Measurements from ENCODE around the gene TRAP1. TPM values are rescaled to one million over a fixed set of nuclear protein-coding genes. Genes with fewer than 3 reads are reported as not detected.

The TRAP1 gene
- total and polyA plus RNA-seq, 4 donors: 78.3 to 148 (median 112) TPM

DNA sequence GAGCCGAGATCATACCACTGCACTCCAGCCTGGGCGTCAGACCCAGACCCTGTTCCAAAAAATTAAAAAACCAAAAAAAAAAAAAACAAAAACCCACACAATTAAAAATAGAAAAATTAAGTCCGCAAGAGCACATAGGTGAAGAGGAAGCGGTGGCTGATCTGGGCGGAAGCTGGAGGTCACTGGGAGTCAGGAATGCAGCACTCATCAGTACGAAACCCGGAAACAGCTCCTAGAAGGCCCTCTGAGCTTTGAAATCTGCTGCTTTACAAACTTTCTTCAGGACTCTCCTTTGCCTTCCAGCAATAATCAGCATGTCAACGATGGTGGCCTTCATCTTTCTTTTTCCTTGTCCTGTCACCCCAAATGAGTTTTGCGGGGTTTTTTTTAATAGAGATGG lies 29.5 kb downstream of the TRAP1 start:
- no peak overlapping the region for H3K27ac ChIP-seq (ENCODE audit: low read depth in 1 of 2, low read length in 2 of 2)
- DNase-seq (ENCODE audit: low spot score): no peak
- H3K36me3 ChIP-seq (ENCODE audit: control insufficient read depth in 4 of 4, insufficient read depth in 3 of 4, low read depth in 1 of 4, low read length in 3 of 4): peaks cover 5 to 34% (median 16%) of the 10 kb centered on the region in 4 donors
- H3K27me3 ChIP-seq (ENCODE audit: control insufficient read depth in 4 of 4, insufficient read depth in 4 of 4, low read length in 3 of 4): no peaks in the 10 kb centered on the region
- peaks cover 2 to 6% (median 6%) of the 10 kb centered on the region in 4 donors for H3K4me1 ChIP-seq (ENCODE audit: control insufficient read depth in 4 of 4, insufficient read depth in 4 of 4, low read length in 3 of 4)
- H3K9me3 ChIP-seq (ENCODE audit: control insufficient read depth in 4 of 4, low read length in 3 of 4): no peaks in the 10 kb centered on the region
- TF ChIP-seq TAF1 (conservative IDR thresholded peaks at IDR 0.05): no peak
- no peak for TF ChIP-seq SP1 (IDR thresholded peaks at IDR 0.05)
- peak; percentile 70 for TF ChIP-seq NR2F2 (IDR thresholded peaks at IDR 0.05)
- H3K4me3 ChIP-seq (ENCODE audit: low read depth in 1 of 3, low read length in 3 of 3): no peak overlapping the region
- WGBS: 88% methylated on average over 9 of the region's 9 CpGs
- H3K9ac ChIP-seq (ENCODE audit: low read depth in 1 of 2, low read length in 2 of 2): no peak overlapping the region

DNA sequence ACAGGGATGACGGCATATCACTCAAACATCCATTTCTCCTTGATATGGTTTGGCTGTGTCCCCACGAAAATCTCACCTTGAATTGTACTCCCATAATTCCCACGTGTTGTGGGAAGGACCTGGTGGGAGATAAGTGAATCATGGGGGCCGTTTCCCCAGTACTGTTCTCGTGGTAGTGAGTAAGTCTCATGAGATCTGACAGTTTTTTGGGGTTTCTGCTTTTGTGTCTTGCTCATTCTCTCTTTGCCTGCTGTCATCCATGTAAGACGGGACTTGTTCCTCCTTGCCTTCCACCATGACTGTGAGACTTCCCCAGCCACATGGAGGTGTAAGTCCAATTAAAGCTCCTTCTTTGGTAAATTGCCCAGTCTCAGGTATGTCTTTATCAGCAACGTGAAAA lies 30.3 kb downstream of the TRAP1 start:
- no peaks in the 10 kb centered on the region for H3K9me3 ChIP-seq (ENCODE audit: control insufficient read depth in 4 of 4, low read length in 3 of 4)
- peaks cover 5 to 36% (median 16%) of the 10 kb centered on the region in 4 donors for H3K36me3 ChIP-seq (ENCODE audit: control insufficient read depth in 4 of 4, insufficient read depth in 3 of 4, low read depth in 1 of 4, low read length in 3 of 4)
- H3K4me3 ChIP-seq (ENCODE audit: low read depth in 1 of 3, low read length in 3 of 3): no peak overlapping the region
- H3K27me3 ChIP-seq (ENCODE audit: control insufficient read depth in 4 of 4, insufficient read depth in 4 of 4, low read length in 3 of 4): no peaks in the 10 kb centered on the region
- H3K27ac ChIP-seq (ENCODE audit: low read depth in 1 of 2, low read length in 2 of 2): no peak overlapping the region
- WGBS: 93% methylated on average over 7 of the region's 7 CpGs
- no peak overlapping the region for H3K9ac ChIP-seq (ENCODE audit: low read depth in 1 of 2, low read length in 2 of 2)
- no peak for DNase-seq (ENCODE audit: low spot score)
- peaks cover 2 to 6% (median 6%) of the 10 kb centered on the region in 4 donors for H3K4me1 ChIP-seq (ENCODE audit: control insufficient read depth in 4 of 4, insufficient read depth in 4 of 4, low read length in 3 of 4)
- no peak for TF ChIP-seq NR2F2 (IDR thresholded peaks at IDR 0.05)
- TF ChIP-seq YY1 (IDR thresholded peaks at IDR 0.05): no peak
- TF ChIP-seq HNF4A (conservative IDR thresholded peaks at IDR 0.05): no peak
- TF ChIP-seq TAF1 (conservative IDR thresholded peaks at IDR 0.05): no peak
- TF ChIP-seq HNF4G (IDR thresholded peaks at IDR 0.05): no peak
- TF ChIP-seq GABPA (IDR thresholded peaks at IDR 0.05 in 1 of 2, conservative IDR thresholded peaks at IDR 0.05 in 1 of 2): no peak
- TF ChIP-seq, protein P1, sequence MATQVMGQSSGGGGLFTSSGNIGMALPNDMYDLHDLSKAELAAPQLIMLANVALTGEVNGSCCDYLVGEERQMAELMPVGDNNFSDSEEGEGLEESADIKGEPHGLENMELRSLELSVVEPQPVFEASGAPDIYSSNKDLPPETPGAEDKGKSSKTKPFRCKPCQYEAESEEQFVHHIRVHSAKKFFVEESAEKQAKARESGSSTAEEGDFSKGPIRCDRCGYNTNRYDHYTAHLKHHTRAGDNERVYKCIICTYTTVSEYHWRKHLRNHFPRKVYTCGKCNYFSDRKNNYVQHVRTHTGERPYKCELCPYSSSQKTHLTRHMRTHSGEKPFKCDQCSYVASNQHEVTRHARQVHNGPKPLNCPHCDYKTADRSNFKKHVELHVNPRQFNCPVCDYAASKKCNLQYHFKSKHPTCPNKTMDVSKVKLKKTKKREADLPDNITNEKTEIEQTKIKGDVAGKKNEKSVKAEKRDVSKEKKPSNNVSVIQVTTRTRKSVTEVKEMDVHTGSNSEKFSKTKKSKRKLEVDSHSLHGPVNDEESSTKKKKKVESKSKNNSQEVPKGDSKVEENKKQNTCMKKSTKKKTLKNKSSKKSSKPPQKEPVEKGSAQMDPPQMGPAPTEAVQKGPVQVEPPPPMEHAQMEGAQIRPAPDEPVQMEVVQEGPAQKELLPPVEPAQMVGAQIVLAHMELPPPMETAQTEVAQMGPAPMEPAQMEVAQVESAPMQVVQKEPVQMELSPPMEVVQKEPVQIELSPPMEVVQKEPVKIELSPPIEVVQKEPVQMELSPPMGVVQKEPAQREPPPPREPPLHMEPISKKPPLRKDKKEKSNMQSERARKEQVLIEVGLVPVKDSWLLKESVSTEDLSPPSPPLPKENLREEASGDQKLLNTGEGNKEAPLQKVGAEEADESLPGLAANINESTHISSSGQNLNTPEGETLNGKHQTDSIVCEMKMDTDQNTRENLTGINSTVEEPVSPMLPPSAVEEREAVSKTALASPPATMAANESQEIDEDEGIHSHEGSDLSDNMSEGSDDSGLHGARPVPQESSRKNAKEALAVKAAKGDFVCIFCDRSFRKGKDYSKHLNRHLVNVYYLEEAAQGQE (IDR thresholded peaks at IDR 0.05): no peak
- no peak for TF ChIP-seq RAD21 (IDR thresholded peaks at IDR 0.05)
- TF ChIP-seq RXRA (IDR thresholded peaks at IDR 0.05): no peak
- TF ChIP-seq, protein P2, sequence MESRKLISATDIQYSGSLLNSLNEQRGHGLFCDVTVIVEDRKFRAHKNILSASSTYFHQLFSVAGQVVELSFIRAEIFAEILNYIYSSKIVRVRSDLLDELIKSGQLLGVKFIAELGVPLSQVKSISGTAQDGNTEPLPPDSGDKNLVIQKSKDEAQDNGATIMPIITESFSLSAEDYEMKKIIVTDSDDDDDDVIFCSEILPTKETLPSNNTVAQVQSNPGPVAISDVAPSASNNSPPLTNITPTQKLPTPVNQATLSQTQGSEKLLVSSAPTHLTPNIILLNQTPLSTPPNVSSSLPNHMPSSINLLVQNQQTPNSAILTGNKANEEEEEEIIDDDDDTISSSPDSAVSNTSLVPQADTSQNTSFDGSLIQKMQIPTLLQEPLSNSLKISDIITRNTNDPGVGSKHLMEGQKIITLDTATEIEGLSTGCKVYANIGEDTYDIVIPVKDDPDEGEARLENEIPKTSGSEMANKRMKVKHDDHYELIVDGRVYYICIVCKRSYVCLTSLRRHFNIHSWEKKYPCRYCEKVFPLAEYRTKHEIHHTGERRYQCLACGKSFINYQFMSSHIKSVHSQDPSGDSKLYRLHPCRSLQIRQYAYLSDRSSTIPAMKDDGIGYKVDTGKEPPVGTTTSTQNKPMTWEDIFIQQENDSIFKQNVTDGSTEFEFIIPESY (IDR thresholded peaks at IDR 0.05): no peak
- TF ChIP-seq EGR1 (IDR thresholded peaks at IDR 0.05; ENCODE audit: low read depth in 2 of 2): no peak
- TF ChIP-seq, protein P3, sequence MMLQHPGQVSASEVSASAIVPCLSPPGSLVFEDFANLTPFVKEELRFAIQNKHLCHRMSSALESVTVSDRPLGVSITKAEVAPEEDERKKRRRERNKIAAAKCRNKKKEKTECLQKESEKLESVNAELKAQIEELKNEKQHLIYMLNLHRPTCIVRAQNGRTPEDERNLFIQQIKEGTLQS (IDR thresholded peaks at IDR 0.05): no peak
- TF ChIP-seq, protein P4, sequence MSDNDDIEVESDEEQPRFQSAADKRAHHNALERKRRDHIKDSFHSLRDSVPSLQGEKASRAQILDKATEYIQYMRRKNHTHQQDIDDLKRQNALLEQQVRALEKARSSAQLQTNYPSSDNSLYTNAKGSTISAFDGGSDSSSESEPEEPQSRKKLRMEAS (IDR thresholded peaks at IDR 0.05): no peak
- no peak for TF ChIP-seq JUND (IDR thresholded peaks at IDR 0.05)
- TF ChIP-seq FOXA1 (IDR thresholded peaks at IDR 0.05): no peak

Measured in liver (tissue), 9 donors.